NCI-H748 (cell line): Measurements from ENCODE around the gene BLTP2.
"Not testable (repeated sequence)": the region's sequence is repeated elsewhere in the genome, so short reads cannot be mapped to it uniquely, and the experiment has no call there.

ENCODE experiments used
- DNase-seq: peaks from one replicate; lab custom pipeline; 2025; ENCODE audit not compliant: unreplicated experiment; lab: John Stamatoyannopoulos, UW

The BLTP2 gene

GRCh38 chr17:28644787-28645575 is at the start of gene BLTP2:
TSS of gene BLTP2 (minus strand) at chr17:28645158. CDS start at chr17:28645056, 102 bp downstream.
- DNase-seq = peak; percentile 98

GRCh38 chr17:28693869-28694268 is 48.9 kb upstream of the BLTP2 start:
- no peak for DNase-seq

- DNase-seq = no peak
Measured at GRCh38 chr17:28689011-28689410, 44.1 kb upstream of the BLTP2 start.

GRCh38 chr17:28688481-28688880 is 43.5 kb upstream of the BLTP2 start:
- no peak for DNase-seq

GRCh38 chr17:28686296-28686695 is 41.3 kb upstream of the BLTP2 start:
- no peak for DNase-seq

GRCh38 chr17:28685366-28685765 is 40.4 kb upstream of the BLTP2 start:
- DNase-seq = no peak

- DNase-seq = no peak
Measured at GRCh38 chr17:28684963-28685362, 40.0 kb upstream of the BLTP2 start.

- DNase-seq = no peak
Measured at GRCh38 chr17:28682655-28683054, 37.7 kb upstream of the BLTP2 start.

GRCh38 chr17:28675980-28676379 is 31.0 kb upstream of the BLTP2 start:
- peak; percentile 17 for DNase-seq

- no peak for DNase-seq
Measured at GRCh38 chr17:28675490-28675889, 30.5 kb upstream of the BLTP2 start.

GRCh38 chr17:28669918-28670317 is 25.0 kb upstream of the BLTP2 start:
- no peak for DNase-seq

GRCh38 chr17:28667870-28668269 is 22.9 kb upstream of the BLTP2 start:
- DNase-seq = no peak

- no peak for DNase-seq
Measured at GRCh38 chr17:28665994-28666393, 21.0 kb upstream of the BLTP2 start.

- no peak for DNase-seq
Measured at GRCh38 chr17:28663723-28664122, 18.8 kb upstream of the BLTP2 start.

- DNase-seq = peak; percentile 51
Measured at GRCh38 chr17:28662527-28662829, 17.5 kb upstream of the BLTP2 start.

- DNase-seq = peak; percentile 91
Measured at GRCh38 chr17:28661635-28662526, 16.9 kb upstream of the BLTP2 start, which contains the start of the genes SDF2 and SUPT6H. TSS of gene SDF2 (minus strand) at chr17:28661906. CDS start at chr17:28661876, 30 bp downstream. TSS of gene SUPT6H (plus strand) at chr17:28662205. CDS start at chr17:28673402, 11,197 bp downstream.

- not testable (repeated sequence) for DNase-seq
Measured at GRCh38 chr17:28659497-28659881, 14.5 kb upstream of the BLTP2 start.

- not testable (repeated sequence) for DNase-seq
Measured at GRCh38 chr17:28658766-28659496, 14.0 kb upstream of the BLTP2 start.

- DNase-seq = not testable (repeated sequence)
Measured at GRCh38 chr17:28658342-28658741, 13.4 kb upstream of the BLTP2 start.

- DNase-seq = no peak
Measured at GRCh38 chr17:28657756-28658155, 12.8 kb upstream of the BLTP2 start.

GRCh38 chr17:28655160-28655559 is 10.2 kb upstream of the BLTP2 start:
- DNase-seq = no peak
